COLO668 (cell line): Measurements from ENCODE around the gene SLC12A5.

Experiments
- DNase-seq: peaks from one replicate; lab custom pipeline; 2025; ENCODE audit not compliant: unreplicated experiment; lab: John Stamatoyannopoulos, UW

SLC12A5 gene

GRCh38 chr20:46006022-46006705 is 22.9 kb upstream of the SLC12A5 start:
- no peak for DNase-seq

GRCh38 chr20:46006964-46007363 is 22.1 kb upstream of the SLC12A5 start:
- DNase-seq = no peak

GRCh38 chr20:46007671-46008070 is 21.3 kb upstream of the SLC12A5 start:
- no peak for DNase-seq

- no peak for DNase-seq
Observed at GRCh38 chr20:46009816-46010215, 19.2 kb upstream of the SLC12A5 start.

GRCh38 chr20:46010491-46011391 is 18.3 kb upstream of the SLC12A5 start:
- DNase-seq = peak; percentile 30

GRCh38 chr20:46011631-46012482 is 17.2 kb upstream of the SLC12A5 start:
- peak; percentile 45 for DNase-seq

GRCh38 chr20:46012921-46013320 is 16.1 kb upstream of the SLC12A5 start:
- no peak for DNase-seq

GRCh38 chr20:46013322-46013828 is 15.6 kb upstream of the SLC12A5 start:
- DNase-seq = no peak

- peak; percentile 92 for DNase-seq
Observed at GRCh38 chr20:46013829-46014516, 15.0 kb upstream of the SLC12A5 start.

GRCh38 chr20:46014517-46015396 is 14.3 kb upstream of the SLC12A5 start:
- DNase-seq = no peak

- DNase-seq = no peak
Observed at GRCh38 chr20:46017272-46017671, 11.7 kb upstream of the SLC12A5 start.

GRCh38 chr20:46018112-46018511 is 10.9 kb upstream of the SLC12A5 start:
- DNase-seq = no peak

- no peak for DNase-seq
Observed at GRCh38 chr20:46018611-46019010, 10.4 kb upstream of the SLC12A5 start.

- DNase-seq = no peak
Observed at GRCh38 chr20:46020555-46020954, 8.5 kb upstream of the SLC12A5 start.

GRCh38 chr20:46021361-46022359 is 7.4 kb upstream of the SLC12A5 start:
- DNase-seq = peak; percentile 59

GRCh38 chr20:46022411-46023147 is 6.4 kb upstream of the SLC12A5 start:
- peak; percentile 81 for DNase-seq

- no peak for DNase-seq
Observed at GRCh38 chr20:46023148-46023484, 5.9 kb upstream of the SLC12A5 start.

- DNase-seq = no peak
Observed at GRCh38 chr20:46023999-46024398, 5.0 kb upstream of the SLC12A5 start.
